Right lobe of liver (tissue), 6 donors: ENCODE measurements around the gene FEV. TPM values are rescaled to one million over a fixed set of nuclear protein-coding genes. Genes with fewer than 3 reads are reported as not detected.

ENCODE experiments used
- ATAC-seq, 4 donors: fragments of 200-7000 bp; cut with Tn5 transposase; one replicate each; pipeline ENCODE4 v1.9.1; 2020; ENCODE audit warnings: mild to moderate bottlenecking in 4 of 4, moderate library complexity in 4 of 4
- DNase-seq, 3 donors: peaks; one replicate each; pipeline ENCODE4 v3.0.0-alpha.2; 2020
- H3K27ac ChIP-seq, 3 donors: fragments of 200-600 bp; one replicate each; pipeline ENCODE4 v1.8.0; 2022
- H3K27me3 ChIP-seq, 2 donors: fragments of 200-600 bp; one replicate each; pipeline ENCODE4 v1.8.0; 2022
- H3K36me3 ChIP-seq, 4 donors: fragments of 200-600 bp; sonication (generic) in 1 of 4; one replicate each; pipeline versions ENCODE4 v1.5.1 to v1.8.0; 2017 to 2022; ENCODE audit warnings: control low read depth in 1 of 4
- H3K4me1 ChIP-seq, 4 donors: fragments of 200-600 bp; sonication (generic) in 1 of 4; one replicate each; pipeline versions ENCODE4 v1.5.1 to v1.8.0; 2017 to 2022; ENCODE audit warnings: control low read depth in 1 of 4
- H3K4me3 ChIP-seq, 3 donors: fragments of 200-600 bp; one replicate each; pipeline ENCODE4 v1.8.0; 2022
- H3K9me3 ChIP-seq, 4 donors: fragments of 200-600 bp; sonication (generic) in 1 of 4; one replicate each; pipeline versions ENCODE4 v1.5.1 to v1.8.0; 2017 to 2022; ENCODE audit warnings: control low read depth in 1 of 4
- CTCF ChIP-seq, 4 donors: fragments of 200-600 bp in 3 of 4; fragments of 450-650 bp in 1 of 4; IDR thresholded peaks; one replicate each; pipeline versions ENCODE4 v1.5.1 to v1.8.0; 2016 to 2022; ENCODE audit warnings: antibody characterized with exemption in 4 of 4, mild to moderate bottlenecking in 2 of 4
- POLR2A ChIP-seq: fragments of 450-650 bp; IDR thresholded peaks from one replicate; pipeline ENCODE4 v1.6.1; 2017; ENCODE audit warnings: antibody characterized with exemption, mild to moderate bottlenecking
- WGBS: methylation state at CpG from one replicate; pipeline ENCODE4 v1.1.6; 2018; ENCODE audit warnings: low coverage, low lambda C conversion rate; ENCODE audit not compliant: insufficient coverage; ENCODE audit errors: missing lambda C conversion rate; 5-methylcytosine and 5-hydroxymethylcytosine counted together
- intact Hi-C, 2 donors: fragments of 100-400 bp; cut with DNase I; formaldehyde crosslinking; loops; one replicate each; pipeline versions ENCODE4 v1.11.2 to v1.14.1; 2022
- total RNA-seq, 6 experiments: library from RNA; depleted of rRNA in 2 of 6; stranded (reverse); fragments of >200 nt in 2 of 6; fragmentation: NEBNext Ultra II Directional in 3 of 6; extraction: Animal tissue kit (Norgen Biotek cat#: 25700) in 3 of 6; gene quantifications; one replicate each; pipeline versions ENCODE4 v1.1.0 to v1.2.4, GENCODE V29; 2016 to 2023
- donor health status: DM: no; HTN: yes; CAD: no.
- donor health status: DM: no; HTN: no; CAD: no.
- donor health status: DM: no; HTN: no; CAD: no.
- donor health status: DM: no; HTN: yes; CAD: no.
- donor health status: DM: no; HTN: yes; CAD: no.

FEV gene
- total RNA-seq, 6 experiments from 2014 or later = not detected

- peaks cover 19 to 35% of the 10 kb centered on the region in 2 donors for H3K27me3 ChIP-seq
- H3K4me3 ChIP-seq = no peak overlapping the region
- H3K27ac ChIP-seq = no peak overlapping the region
- intact Hi-C loops = no loop called here
- 32% methylated on average over 2 of the region's 4 CpGs for WGBS
- peaks cover 0 to 14% (median 3%) of the 10 kb centered on the region in 4 donors for H3K4me1 ChIP-seq
- ATAC-seq (no peak), DNase-seq (no peak)
- H3K9me3 ChIP-seq = no peaks in the 10 kb centered on the region
- TF ChIP-seq POLR2A (no peak), CTCF (IDR thresholded peaks at IDR 0.05) (no peak)
- H3K36me3 ChIP-seq = no peaks in the 10 kb centered on the region
These were observed 1.3 kb upstream of the FEV start for GRCh38 chr2:218986148-218986761.

- Histone ChIP-seq H3K27me3 (peaks cover 19 to 35% of the 10 kb centered on the region in 2 donors), H3K9me3 (no peaks in the 10 kb centered on the region), H3K36me3 (no peaks in the 10 kb centered on the region), H3K27ac (no peak overlapping the region), H3K4me1 (peaks cover 0 to 20% (median 3%) of the 10 kb centered on the region in 4 donors), H3K4me3 (no peak overlapping the region)
- intact Hi-C loops = no loop called here
- TF ChIP-seq CTCF (IDR thresholded peaks at IDR 0.05) = no peak
- no peak for TF ChIP-seq POLR2A
- 5% methylated on average over 37 of the region's 49 CpGs for WGBS
- DNase-seq (no peak), ATAC-seq (no peak)
These were observed 524 bp upstream of the FEV start for GRCh38 chr2:218985325-218986091.

DNA sequence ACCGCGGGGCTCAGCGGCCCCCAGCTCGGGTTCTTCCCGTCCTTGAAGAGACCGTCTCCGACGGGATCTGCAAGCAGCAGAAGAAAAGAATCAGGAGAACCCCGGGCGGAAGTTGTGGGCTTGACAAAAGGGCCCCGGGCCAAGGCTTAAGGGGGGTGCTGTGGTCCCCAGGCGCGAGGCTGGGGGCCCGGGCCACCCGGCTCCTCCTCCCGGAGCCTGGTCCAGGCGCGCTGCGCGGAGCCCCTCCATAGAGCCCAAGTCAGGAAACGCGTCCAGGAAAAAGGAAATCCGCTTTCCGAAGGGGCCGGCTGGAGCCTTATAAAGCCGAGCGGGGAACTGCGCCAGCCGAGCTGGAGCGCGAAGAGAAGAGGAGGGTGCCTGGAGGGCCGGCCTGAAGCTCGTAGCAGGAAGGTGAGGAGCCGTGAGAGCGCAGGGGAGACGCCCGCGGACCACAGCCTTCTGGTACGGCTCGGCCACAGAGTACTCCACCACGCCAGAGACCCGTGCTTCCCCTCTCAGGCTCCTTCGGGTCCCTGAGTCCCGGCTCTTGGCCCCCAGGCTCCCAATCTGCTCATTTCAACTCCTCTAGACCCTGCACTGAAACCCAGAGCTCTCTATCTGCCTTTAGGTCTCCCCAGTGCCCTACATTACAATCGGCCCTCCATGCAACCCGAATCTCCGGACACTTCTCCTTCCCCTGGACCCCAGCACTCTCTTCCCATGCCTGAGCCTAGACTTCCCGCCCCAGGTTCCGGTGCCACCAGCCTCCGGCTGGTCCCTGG is 554 bp downstream of the FEV start:
- 1% methylated on average over 15 of the region's 50 CpGs for WGBS
- ATAC-seq = peak; percentile 32 to 56 (median 50)

GRCh38 chr2:218983934-218984238 is 1.1 kb downstream of the FEV start:
- DNase-seq (no peak), ATAC-seq (no peak)
- no peaks in the 10 kb centered on the region for H3K9me3 ChIP-seq
- H3K4me1 ChIP-seq = peaks cover 0 to 20% (median 3%) of the 10 kb centered on the region in 4 donors
- H3K27ac ChIP-seq = no peak overlapping the region
- H3K4me3 ChIP-seq = no peak overlapping the region
- peaks cover 14 to 35% of the 10 kb centered on the region in 2 donors for H3K27me3 ChIP-seq
- intact Hi-C loops = no loop called here
- 8% methylated on average over 8 of the region's 10 CpGs for WGBS
- no peaks in the 10 kb centered on the region for H3K36me3 ChIP-seq
- TF ChIP-seq CTCF (IDR thresholded peaks at IDR 0.05) = no peak
- no peak for TF ChIP-seq POLR2A

More for the DNA sequence above, 554 bp downstream of the FEV start:
- Histone ChIP-seq H3K9me3 (no peaks in the 10 kb centered on the region), H3K27ac (no peak overlapping the region), H3K4me1 (peaks cover 0 to 20% (median 3%) of the 10 kb centered on the region in 4 donors), H3K27me3 (peaks cover 14 to 35% of the 10 kb centered on the region in 2 donors), H3K4me3 (no peak overlapping the region), H3K36me3 (no peaks in the 10 kb centered on the region)
- intact Hi-C loops = no loop called here
- peak in 1 of 3 donors; percentile 61 for DNase-seq
- TF ChIP-seq POLR2A (no peak), CTCF (IDR thresholded peaks at IDR 0.05) (no peak)
